AG04449 (cell line): Measurements from ENCODE around the gene RELN.
"Not testable (repeated sequence)": the region's sequence is repeated elsewhere in the genome, so short reads cannot be mapped to it uniquely, and the experiment has no call there.

Source experiments
- CTCF ChIA-PET: fragments of 350-600 bp; formaldehyde crosslinking; extraction: SDS; loops from one replicate; lab custom pipeline; 2021; ENCODE audit warnings: antibody characterized with exemption; lab: Yijun Ruan, JAX
- POLR2A ChIA-PET: fragments of 400-600, 350-600 bp; formaldehyde crosslinking; extraction: SDS; loops from one replicate; lab custom pipeline; 2020; ENCODE audit warnings: antibody characterized with exemption, inconsistent platforms; lab: Yijun Ruan, JAX
- DNase-seq: peaks from one replicate; pipeline ENCODE4 v3.0.0-alpha.2; 2010; ENCODE audit warnings: low read depth, low spot score
- H3K4me3 ChIP-seq: 2 replicates; pipeline ENCODE4 v1.5.1; 2011; ENCODE audit warnings: low read depth, mild to moderate bottlenecking, control low read depth, low read length
- TF ChIP-seq, protein P1 (sequence below): IDR thresholded peaks from one replicate; pipeline ENCODE4 v1.5.1; 2011; ENCODE audit warnings: mild to moderate bottlenecking, moderate library complexity, low read length, control low read depth, inconsistent platforms; ENCODE audit not compliant: insufficient read depth; ENCODE audit errors: missing control alignments

Gene RELN

DNA sequence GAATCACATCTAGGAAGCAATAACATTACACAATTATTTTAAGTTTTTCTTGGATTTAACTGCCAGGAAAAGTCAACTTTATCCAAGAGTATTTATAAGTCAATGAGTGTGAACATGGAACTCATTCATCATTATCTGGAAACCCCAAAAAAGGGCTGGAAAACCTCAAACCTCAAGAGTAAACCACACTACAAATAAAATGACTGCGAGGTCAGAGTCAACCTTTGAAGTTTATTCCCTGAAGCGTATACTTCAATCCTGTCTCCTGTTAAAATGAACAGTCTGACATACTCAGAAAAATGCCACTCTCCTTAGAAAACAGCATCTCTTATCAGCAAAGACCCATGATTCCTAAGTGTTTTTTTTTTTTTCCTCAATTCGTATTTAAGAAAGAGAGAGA is 86.5 kb downstream of the RELN start:
- no peak overlapping the region for H3K4me3 ChIP-seq
- TF ChIP-seq, protein P1, sequence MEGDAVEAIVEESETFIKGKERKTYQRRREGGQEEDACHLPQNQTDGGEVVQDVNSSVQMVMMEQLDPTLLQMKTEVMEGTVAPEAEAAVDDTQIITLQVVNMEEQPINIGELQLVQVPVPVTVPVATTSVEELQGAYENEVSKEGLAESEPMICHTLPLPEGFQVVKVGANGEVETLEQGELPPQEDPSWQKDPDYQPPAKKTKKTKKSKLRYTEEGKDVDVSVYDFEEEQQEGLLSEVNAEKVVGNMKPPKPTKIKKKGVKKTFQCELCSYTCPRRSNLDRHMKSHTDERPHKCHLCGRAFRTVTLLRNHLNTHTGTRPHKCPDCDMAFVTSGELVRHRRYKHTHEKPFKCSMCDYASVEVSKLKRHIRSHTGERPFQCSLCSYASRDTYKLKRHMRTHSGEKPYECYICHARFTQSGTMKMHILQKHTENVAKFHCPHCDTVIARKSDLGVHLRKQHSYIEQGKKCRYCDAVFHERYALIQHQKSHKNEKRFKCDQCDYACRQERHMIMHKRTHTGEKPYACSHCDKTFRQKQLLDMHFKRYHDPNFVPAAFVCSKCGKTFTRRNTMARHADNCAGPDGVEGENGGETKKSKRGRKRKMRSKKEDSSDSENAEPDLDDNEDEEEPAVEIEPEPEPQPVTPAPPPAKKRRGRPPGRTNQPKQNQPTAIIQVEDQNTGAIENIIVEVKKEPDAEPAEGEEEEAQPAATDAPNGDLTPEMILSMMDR: no peak
- DNase-seq: no peak
- ChIA-PET CTCF (no interaction called here), POLR2A (no interaction called here)

DNA sequence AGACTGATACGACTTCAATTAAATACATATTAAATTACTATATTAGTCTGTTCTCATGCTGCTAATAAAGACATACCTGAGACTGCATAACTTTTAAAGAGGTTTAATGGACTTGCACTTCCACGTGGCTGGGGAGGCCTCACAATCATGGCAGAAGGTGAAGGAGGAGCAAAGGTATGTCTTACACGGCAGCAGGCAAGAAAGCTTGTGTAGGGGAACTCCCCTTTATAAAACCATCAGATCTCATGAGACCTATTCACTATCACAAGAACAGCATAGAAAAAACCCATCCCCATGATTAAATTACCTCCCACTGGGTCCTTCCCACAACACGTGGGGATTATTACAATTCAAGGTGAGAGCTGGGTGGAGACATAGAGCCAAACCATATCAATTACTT is 92.6 kb downstream of the RELN start:
- POLR2A ChIA-PET, CTCF ChIA-PET: not testable (repeated sequence)

DNA sequence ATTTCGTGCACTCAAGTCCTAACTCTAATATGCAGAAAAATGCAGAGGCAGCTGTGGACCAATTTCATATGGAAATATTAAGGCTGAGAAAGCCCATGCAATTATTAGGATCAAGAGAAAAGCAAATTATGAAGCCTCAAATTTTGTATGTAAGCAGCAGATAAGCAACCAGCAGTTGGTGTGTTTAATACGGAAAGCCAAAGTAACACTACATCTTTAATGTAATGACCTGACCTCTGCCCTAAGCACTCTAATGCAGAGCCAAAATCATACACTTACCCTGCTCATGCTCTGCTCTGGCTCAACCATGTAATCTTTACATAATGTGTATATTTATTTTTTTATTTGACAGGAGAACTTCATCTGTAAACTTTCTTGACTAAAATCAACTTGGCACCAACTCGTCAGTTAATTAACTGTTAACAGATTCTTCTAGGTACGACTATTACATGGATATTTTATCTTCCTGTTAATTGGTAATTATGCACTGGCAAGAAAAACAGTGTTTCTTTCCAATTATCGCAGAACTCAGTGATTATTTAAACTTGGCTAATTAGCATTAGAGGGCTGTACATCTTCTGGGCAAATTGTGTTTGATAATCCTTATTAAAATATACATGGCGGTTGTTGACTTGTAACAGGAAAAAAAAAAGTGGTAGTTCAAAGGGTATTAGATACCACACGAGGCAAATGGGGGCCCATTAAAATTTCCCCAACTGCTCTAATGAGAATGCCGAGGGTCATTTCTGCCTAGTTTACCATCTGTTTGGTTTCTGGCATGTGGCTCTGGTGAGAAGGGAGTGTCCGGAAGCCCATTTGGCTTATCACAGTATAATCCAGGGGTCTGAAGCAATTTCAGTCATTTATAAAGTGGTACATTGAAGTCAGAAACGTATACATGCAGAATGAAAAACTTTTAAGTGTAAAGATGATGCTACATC is 94.5 kb downstream of the RELN start:
- CTCF ChIA-PET: no interaction called here
- POLR2A ChIA-PET: no interaction called here
- H3K4me3 ChIP-seq: no peak overlapping the region
- no peak for DNase-seq
- TF ChIP-seq, protein P1: no peak

More for the DNA sequence above, 92.6 kb downstream of the RELN start:
- H3K4me3 ChIP-seq, DNase-seq: not testable (repeated sequence)

DNA sequence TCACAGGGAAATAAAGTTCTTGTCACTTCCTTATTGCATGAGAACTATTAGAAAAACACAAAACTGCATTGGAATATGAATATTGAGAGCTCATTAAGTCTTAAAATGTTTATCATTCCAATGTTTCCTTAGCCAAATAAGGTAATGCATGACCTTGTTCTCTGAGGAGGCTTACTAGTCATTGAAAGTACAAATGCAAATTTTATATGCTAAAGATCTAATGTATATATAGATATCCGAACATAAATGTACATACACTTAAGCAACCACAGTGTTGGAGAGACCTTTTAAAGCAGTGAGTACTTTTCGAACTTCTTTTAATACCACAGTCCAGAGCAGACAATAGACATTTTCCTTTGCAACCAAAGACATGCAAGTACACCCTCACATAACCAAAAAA is 96.1 kb downstream of the RELN start:
- no peak overlapping the region for H3K4me3 ChIP-seq
- TF ChIP-seq, protein P1: no peak
- POLR2A ChIA-PET: no interaction called here
- CTCF ChIA-PET: no interaction called here
- no peak for DNase-seq

DNA sequence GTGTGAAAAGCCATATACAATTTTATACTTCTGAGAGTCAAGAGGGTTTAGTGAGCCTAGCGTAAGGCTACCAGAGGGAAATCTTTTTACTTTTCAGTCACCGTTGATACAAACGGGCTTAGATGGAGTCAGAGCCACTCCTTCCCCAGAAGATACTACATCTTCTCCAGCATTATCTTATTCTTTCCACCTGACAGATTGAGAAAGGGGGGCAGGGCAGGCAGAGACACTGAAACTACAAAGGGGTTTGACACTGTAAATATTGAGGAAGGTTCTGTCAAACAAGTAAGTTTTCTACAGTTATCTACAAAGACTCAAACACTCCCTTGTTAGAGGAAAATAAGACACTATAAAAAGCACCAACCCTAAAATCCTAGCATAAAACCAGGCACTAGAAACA is 100.0 kb downstream of the RELN start:
- POLR2A ChIA-PET: no interaction called here
- TF ChIP-seq, protein P1: no peak
- DNase-seq: no peak
- H3K4me3 ChIP-seq: no peak overlapping the region
- CTCF ChIA-PET: no interaction called here

DNA sequence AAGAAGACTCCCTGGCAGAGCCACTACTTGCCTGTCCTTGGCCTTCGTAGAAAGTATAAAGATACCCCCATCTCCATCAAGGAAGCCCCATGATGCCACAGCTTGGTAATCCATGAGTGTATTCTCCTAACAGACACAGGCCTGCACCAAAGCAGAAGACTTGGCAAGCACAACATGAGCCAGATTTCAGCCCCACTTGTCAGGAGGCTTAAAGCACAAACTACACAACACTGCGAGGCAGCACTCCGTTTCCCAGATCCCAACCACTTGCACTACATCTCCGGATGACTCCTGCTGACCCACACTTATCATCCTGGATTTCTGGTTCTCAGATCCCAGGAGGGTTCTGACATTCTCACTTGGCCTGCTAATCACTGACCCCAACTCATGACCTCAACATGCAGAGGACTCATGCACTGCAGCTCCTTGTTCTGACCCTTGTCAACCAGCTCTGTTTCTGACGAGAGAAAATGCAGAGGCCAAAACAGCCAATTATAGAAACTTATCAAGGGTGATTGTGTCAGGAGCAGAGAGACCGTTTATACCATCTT is 100.8 kb downstream of the RELN start:
- ChIA-PET CTCF (no interaction called here), POLR2A (no interaction called here)
- no peak for DNase-seq
- no peak overlapping the region for H3K4me3 ChIP-seq
- TF ChIP-seq, protein P1: no peak
